ENCODE results near the gene KATNAL2. TPM values are rescaled to one million over a fixed set of nuclear protein-coding genes. Genes with fewer than 3 reads are reported as not detected.

KATNAL2 gene
- total RNA-seq, 1 experiment from 2014 or later: 12.1 TPM

Other genes starting within 250 kb of the KATNAL2 start
- gene ST8SIA5, start 160.5 kb upstream of the KATNAL2 start, total RNA-seq (2021): 2.8 to 5.4 TPM (median 3.1 TPM) in 3 replicates
- gene PIAS2, start 95 bp upstream of the KATNAL2 start, total RNA-seq (2021): 50.7 to 60.6 TPM (median 57.8 TPM) in 3 replicates
- gene ELOA2, start 118.0 kb downstream of the KATNAL2 start, total RNA-seq (2021): not detected in 3 replicates
- 42.1 to 57.6 TPM (median 49.6 TPM) in 3 replicates for gene HDHD2, start 232.9 kb downstream of the KATNAL2 start, total RNA-seq (2021)

Measured in WTC11 (cell line).